ENCODE measurements around the gene ACTL9.

GRCh38 chr19:8705742-8706141 is 7.1 kb upstream of the ACTL9 start:
- TF ChIP-seq GATA2 (IDR thresholded peaks at IDR 0.05; ENCODE audit: insufficient read depth, insufficient read length, low read depth, low read length), result no peak
- TF ChIP-seq, protein P1, sequence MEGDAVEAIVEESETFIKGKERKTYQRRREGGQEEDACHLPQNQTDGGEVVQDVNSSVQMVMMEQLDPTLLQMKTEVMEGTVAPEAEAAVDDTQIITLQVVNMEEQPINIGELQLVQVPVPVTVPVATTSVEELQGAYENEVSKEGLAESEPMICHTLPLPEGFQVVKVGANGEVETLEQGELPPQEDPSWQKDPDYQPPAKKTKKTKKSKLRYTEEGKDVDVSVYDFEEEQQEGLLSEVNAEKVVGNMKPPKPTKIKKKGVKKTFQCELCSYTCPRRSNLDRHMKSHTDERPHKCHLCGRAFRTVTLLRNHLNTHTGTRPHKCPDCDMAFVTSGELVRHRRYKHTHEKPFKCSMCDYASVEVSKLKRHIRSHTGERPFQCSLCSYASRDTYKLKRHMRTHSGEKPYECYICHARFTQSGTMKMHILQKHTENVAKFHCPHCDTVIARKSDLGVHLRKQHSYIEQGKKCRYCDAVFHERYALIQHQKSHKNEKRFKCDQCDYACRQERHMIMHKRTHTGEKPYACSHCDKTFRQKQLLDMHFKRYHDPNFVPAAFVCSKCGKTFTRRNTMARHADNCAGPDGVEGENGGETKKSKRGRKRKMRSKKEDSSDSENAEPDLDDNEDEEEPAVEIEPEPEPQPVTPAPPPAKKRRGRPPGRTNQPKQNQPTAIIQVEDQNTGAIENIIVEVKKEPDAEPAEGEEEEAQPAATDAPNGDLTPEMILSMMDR (IDR thresholded peaks at IDR 0.05; ENCODE audit: extremely low read depth in 1 of 2, insufficient read depth in 1 of 2, low read depth in 1 of 2, low read length in 2 of 2), result no peak
- TF ChIP-seq POLR2AphosphoS5 (IDR thresholded peaks at IDR 0.05; ENCODE audit: insufficient read depth, low read depth, low read length), result no peak
- TF ChIP-seq POLR2A (IDR thresholded peaks at IDR 0.05; ENCODE audit: low read depth, low read length), result no peak
- no peak for TF ChIP-seq MAX (IDR thresholded peaks at IDR 0.05; ENCODE audit: insufficient read depth, insufficient read length)
- TF ChIP-seq JUN (IDR thresholded peaks at IDR 0.05; ENCODE audit: borderline replicate concordance, insufficient read depth, insufficient read length, low read depth), result no peak
- no peak for TF ChIP-seq EZH2 (IDR thresholded peaks at IDR 0.05; ENCODE audit: borderline replicate concordance, low read depth, low read length, severe bottlenecking)
- TF ChIP-seq FOS (IDR thresholded peaks at IDR 0.05; ENCODE audit: borderline replicate concordance, insufficient read depth, low read length), result no peak
